Measurements from ENCODE around the gene GAREM1.
"Not testable (repeated sequence)": the region's sequence is repeated elsewhere in the genome, so short reads cannot be mapped to it uniquely, and the experiment has no call there.

The GAREM1 gene

GRCh38 chr18:32470714-32471633 lies at the start of gene GAREM1:
Gene GAREM1, minus strand, starts transcription at chr18:32470882. Its CDS starts 454 bp downstream, at chr18:32470428.
- peak; percentile 99 for DNase-seq

- DNase-seq: no peak
These were observed 40.5 kb upstream of the GAREM1 start for GRCh38 chr18:32511147-32511546.

DNA sequence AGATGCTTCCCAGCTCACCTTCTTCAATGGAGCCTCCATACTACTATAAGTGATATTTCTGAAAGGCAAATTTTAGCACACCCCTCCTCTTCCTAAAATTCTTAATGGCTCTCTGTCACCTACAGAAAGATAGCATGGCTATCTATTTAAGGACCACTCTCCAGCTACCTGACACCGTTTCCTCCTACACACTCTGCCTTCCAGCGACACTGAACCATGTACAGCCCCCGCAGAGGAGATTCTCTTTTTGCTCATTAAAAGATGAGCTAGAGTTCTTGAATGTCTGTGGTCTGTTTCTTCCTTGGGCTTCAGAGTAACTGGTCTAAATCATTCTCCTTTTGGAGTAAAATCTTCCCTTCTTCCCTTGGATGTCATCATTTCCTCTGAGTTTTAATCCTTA lies 38.4 kb upstream of the GAREM1 start:
- no peak for DNase-seq

GRCh38 chr18:32507093-32507492 lies 36.4 kb upstream of the GAREM1 start:
- no peak for DNase-seq

- no peak for DNase-seq
These were observed 31.3 kb upstream of the GAREM1 start for GRCh38 chr18:32502014-32502413.

- not testable (repeated sequence) for DNase-seq
These were observed 30.6 kb upstream of the GAREM1 start for GRCh38 chr18:32501242-32501641.

- no peak for DNase-seq
These were observed 12.3 kb upstream of the GAREM1 start for GRCh38 chr18:32483002-32483401.

- no peak for DNase-seq
These were observed 11.4 kb upstream of the GAREM1 start for GRCh38 chr18:32482117-32482516.

GRCh38 chr18:32480581-32480980 lies 9.9 kb upstream of the GAREM1 start:
- no peak for DNase-seq

DNA sequence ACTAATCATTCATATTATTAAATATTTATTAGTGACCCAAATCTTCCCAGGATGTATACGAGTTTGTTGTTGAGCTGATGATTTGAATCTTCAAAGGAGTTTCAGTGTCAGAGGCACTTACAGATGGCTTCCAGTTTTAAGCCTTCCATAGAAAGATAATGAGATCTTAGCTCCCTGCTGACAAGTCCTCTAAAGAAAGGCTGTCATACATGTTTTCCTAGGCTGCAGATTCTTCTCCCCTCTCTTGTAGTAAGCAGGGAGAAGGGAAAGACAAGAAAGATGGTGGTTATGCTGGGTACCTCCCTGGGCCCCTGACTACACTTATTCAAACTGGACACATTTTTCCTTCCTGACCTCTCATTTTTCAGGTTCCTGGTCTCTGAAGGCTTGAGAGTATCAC lies 8.1 kb upstream of the GAREM1 start:
- no peak for DNase-seq

- no peak for DNase-seq
These were observed 7.6 kb upstream of the GAREM1 start for GRCh38 chr18:32478317-32478716.

DNA sequence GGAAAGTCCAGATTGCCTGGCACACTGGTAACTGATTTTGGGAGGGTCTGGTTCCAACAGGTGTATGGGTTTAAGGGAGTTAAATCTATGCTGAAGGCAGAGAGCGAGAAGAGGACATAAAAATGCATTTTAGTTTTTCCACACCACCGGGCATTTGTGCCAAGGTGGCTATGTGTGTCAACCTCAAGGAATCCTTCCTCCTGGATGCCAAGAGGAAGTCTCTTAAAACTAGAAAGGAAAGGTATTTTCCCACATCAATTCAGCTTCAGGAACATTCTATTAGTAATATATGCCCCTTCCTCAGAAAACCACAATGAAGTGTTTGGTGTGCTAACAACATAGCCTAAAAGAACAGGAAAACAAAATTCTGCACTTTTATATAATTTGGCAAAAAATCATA lies 5.4 kb upstream of the GAREM1 start:
- no peak for DNase-seq

- DNase-seq: not testable (repeated sequence)
These were observed 4.4 kb upstream of the GAREM1 start for GRCh38 chr18:32475069-32475468.

GRCh38 chr18:32473325-32473724 lies 2.6 kb upstream of the GAREM1 start:
- no peak for DNase-seq

DNA sequence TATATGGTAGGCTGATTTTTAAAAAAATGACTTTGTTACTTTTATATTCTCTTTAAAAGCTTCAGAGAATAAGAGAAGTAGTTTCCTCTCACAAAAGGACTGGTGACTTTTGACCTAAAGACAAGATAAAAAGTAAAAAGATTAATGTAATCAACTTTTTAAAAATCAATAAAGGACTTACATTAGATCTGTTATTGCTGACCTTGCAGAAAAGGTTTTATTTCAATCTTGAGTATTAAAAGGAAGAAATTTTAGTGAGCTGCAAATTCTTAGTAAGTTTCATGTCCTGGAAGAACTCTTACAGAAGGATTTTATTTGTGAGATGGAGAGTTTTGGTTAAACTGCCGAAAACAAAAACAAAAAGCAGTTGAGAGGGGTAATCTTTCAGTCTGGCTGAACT lies 2.2 kb upstream of the GAREM1 start:
- DNase-seq: no peak

DNA sequence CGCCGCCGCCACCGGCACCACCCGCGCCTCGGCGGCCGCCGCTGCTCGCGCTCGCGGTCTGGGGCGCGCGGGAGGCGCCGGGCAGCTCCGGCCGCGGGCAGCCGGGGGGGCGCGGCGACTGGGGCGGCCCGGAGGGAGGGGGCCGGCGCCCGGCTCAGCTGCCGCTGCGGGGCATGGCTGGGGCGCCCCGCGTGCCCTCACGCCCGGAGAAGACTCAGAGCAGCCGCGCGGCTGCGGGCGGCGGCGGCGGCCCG lies 295 bp downstream of the GAREM1 start:
- no peak for DNase-seq

DNA sequence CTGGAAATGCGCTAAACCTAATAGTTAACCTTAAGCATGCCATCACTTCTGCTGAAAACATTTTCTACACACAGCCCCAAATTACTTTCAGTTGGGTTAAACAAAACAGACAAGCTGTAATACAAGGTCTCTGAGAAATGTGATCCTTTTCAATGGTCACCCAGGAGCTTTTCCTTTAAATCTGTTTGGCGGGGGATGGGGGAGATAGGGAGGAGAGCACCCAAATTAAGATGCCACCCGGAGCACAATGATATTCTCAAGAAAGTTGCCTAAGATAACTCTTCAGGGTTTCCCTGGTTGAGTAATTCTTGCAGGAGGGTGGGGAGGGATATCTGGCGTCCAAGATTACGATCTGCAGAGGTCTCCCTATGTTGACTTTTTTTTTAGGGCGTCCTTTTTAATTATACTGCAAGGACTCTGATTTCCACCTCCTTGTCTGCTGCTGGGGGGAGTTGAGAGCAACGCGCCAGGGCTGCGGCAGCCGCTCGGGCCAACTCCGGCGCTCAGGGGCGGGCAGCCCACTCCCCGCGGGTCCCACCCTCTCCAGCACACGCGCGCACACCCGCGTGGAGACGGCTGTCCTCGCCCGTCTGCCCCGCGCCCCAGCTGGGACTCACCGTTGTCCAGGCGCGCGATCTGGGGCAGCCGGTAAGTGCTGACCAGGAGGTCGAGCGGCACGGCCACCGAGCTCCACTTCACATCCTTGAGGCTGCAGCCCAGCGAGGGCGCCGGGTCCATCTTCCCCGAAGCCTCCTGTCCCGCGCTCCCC lies 807 bp downstream of the GAREM1 start:
- peak; percentile 64 for DNase-seq

GRCh38 chr18:32469190-32469651 lies 1.5 kb downstream of the GAREM1 start:
- DNase-seq: peak; percentile 73

DNA sequence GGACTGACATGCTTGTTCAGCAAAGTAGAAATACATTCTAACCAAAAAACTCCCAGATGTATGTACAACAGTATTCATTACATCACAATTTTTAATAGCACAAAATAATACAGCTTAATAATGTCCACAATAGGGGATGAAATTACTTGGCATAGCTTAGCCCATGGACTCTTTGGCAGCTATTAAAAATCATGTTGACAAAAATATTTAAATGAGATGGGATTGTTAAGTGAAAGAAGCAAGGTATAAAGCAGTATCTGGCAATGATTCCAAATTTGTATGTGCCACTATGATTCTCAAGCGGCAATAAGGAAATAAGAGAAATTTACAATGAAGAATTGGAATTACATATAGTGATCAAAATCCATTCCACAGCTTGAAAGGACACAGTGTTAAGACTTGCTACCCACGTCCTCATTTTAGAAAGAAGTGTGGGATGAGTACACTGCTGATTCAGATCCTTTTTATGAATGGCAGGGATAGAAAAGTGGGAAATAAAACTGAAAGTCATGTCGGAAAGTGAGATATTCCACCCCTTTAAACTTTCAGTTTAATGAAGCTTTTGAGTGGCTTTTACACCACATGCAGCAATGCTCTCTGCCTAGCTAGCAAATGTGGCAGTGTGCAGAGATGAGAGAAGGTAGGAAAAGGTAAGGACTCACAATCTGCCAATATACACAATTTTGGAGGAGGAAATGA lies 2.4 kb downstream of the GAREM1 start:
- DNase-seq: no peak

GRCh38 chr18:32461709-32462272 lies 8.9 kb downstream of the GAREM1 start:
- no peak for DNase-seq

DNA sequence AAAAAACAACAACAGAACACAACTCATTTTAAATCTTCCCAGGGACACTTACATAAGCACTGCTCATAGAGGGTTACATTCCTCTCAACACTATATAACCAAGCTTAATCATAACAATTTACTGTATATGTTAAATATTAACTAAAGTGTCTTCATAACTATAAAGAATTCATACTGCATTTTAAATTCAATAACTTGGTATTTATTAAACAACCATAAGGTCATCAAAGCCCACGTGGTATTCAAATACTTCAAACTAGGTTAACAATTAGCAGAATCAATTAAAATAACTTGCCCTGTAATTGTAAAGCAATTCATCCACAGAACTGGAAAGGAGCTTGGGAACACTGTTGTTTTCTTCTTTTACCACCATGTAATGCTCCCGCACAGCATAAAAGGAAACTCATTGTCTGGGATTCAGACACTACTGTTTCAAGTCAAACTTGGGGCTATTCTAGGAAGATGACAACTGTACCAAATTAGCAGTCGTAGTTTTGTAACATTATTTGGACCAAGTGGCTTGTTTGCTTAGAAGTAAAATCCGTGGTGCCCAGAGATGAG lies 10.4 kb downstream of the GAREM1 start:
- no peak for DNase-seq

GRCh38 chr18:32459361-32460101 lies 11.2 kb downstream of the GAREM1 start:
- no peak for DNase-seq
